ENCODE data around the gene MTF2.

DNA sequence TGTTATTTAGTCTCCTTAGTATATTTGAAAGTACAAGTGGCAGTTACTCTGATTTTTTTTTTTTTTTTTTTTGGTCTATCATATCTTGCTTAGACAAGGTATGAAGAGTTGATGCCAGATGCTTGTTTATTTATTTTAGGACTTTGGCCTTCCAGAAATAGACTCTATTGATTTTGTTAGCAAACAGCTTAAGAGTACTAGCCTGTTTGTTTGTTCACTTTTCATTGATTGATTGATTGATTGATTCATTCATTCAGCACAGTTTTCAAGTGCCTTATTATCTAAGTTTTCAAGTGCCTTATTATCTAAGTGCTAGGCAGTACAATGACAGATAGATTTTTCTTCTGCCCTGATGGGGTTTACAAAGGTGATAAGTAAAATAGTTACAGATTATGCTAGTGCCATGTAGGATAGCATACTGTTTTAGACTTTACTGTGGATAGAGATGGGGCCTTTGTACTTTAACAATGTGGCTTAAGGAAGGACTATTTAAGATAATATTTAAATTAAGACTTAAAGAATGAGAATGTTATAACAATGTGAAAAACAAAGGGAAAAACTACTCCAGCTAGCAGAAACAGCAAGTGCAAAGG, 50.5 kb downstream of the MTF2 start:
- TF ChIP-seq, protein P1, sequence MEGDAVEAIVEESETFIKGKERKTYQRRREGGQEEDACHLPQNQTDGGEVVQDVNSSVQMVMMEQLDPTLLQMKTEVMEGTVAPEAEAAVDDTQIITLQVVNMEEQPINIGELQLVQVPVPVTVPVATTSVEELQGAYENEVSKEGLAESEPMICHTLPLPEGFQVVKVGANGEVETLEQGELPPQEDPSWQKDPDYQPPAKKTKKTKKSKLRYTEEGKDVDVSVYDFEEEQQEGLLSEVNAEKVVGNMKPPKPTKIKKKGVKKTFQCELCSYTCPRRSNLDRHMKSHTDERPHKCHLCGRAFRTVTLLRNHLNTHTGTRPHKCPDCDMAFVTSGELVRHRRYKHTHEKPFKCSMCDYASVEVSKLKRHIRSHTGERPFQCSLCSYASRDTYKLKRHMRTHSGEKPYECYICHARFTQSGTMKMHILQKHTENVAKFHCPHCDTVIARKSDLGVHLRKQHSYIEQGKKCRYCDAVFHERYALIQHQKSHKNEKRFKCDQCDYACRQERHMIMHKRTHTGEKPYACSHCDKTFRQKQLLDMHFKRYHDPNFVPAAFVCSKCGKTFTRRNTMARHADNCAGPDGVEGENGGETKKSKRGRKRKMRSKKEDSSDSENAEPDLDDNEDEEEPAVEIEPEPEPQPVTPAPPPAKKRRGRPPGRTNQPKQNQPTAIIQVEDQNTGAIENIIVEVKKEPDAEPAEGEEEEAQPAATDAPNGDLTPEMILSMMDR (IDR thresholded peaks at IDR 0.05; ENCODE audit: insufficient read depth, low read length) = no peak
- no peak for TF ChIP-seq POLR2AphosphoS5 (IDR thresholded peaks at IDR 0.05; ENCODE audit: low read depth)
